Activated CD4-positive, alpha-beta memory T cell treated with anti-CD3 and anti-CD28 coated beads, Interleukin-2, amount 10 ng/mL, durations not matched to agents 7 days and 5 days (primary cell): ENCODE results near the gene KIR3DL1. TPM values are rescaled to one million over a fixed set of nuclear protein-coding genes. Genes with fewer than 3 reads are reported as not detected.
"Not testable (repeated sequence)": the region's sequence is repeated elsewhere in the genome, so short reads cannot be mapped to it uniquely, and the experiment has no call there.

ENCODE experiments used
- CTCF ChIA-PET: fragments of 350-600 bp; sonication (Branson Sonifier 250); formaldehyde crosslinking; loops from one replicate; lab custom pipeline; 2021; ENCODE audit warnings: antibody characterized with exemption, inconsistent platforms; lab: Charles Lee
- POLR2A ChIA-PET: fragments of 350-600 bp; sonication (Branson Sonifier 250); formaldehyde crosslinking; loops from one replicate; lab custom pipeline; 2021; ENCODE audit warnings: antibody characterized with exemption; lab: Charles Lee
- DNase-seq: peaks from one replicate; pipeline ENCODE4 v3.0.0-alpha.2; 2020
- H3K27ac Mint-ChIP-seq: one replicate; pipeline ENCODE4 v1.8.0; 2021; ENCODE audit warnings: mild to moderate bottlenecking, mixed read lengths
- H3K27me3 Mint-ChIP-seq: one replicate; pipeline ENCODE4 v1.8.0; 2021; ENCODE audit warnings: mixed read lengths
- H3K36me3 Mint-ChIP-seq: one replicate; pipeline ENCODE4 v1.8.0; 2021; ENCODE audit warnings: low read depth, mixed read lengths
- H3K4me1 Mint-ChIP-seq: one replicate; pipeline ENCODE4 v1.8.0; 2021; ENCODE audit warnings: mixed read lengths
- H3K4me3 Mint-ChIP-seq: one replicate; pipeline ENCODE4 v1.8.0; 2021; ENCODE audit warnings: mild to moderate bottlenecking, mixed read lengths
- H3K9me3 Mint-ChIP-seq: one replicate; pipeline ENCODE4 v1.8.0; 2021; ENCODE audit warnings: mixed read lengths
- total RNA-seq, 2 experiments: library from RNA; stranded (reverse); gene quantifications; one replicate each; pipeline ENCODE4 v1.2.3, GENCODE V29; 2021

KIR3DL1 gene
- total RNA-seq, 2 experiments from 2014 or later = 0.23 TPM; not detected in 1

DNA sequence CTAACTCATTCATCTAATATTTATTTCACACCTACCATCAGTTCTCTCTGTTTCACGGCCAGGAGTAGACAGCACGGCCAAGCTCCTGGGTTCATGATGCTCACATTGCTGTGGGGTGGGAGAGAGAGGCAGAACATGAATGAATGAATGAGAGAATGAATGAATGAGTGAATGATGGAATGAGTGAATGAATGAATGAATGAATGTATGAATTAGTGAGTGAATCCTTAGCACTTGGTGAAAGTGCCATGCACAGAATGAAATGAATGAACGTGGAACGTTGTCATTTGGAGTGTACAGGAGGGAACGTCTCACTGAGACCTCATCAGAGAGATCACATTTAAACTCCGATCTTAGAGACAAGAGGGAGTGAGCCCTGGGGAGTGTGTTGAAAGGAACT, 24.8 kb upstream of the KIR3DL1 start:
- H3K4me3 Mint-ChIP-seq = no peak overlapping the region
- no peaks in the 10 kb centered on the region for H3K36me3 Mint-ChIP-seq
- H3K4me1 Mint-ChIP-seq = peaks cover 16% of the 10 kb centered on the region
- no peak overlapping the region for H3K27ac Mint-ChIP-seq
- peaks cover 18% of the 10 kb centered on the region for H3K27me3 Mint-ChIP-seq
- no peaks in the 10 kb centered on the region for H3K9me3 Mint-ChIP-seq
- no peak for DNase-seq
- ChIA-PET CTCF (no interaction called here), POLR2A (no interaction called here)

DNA sequence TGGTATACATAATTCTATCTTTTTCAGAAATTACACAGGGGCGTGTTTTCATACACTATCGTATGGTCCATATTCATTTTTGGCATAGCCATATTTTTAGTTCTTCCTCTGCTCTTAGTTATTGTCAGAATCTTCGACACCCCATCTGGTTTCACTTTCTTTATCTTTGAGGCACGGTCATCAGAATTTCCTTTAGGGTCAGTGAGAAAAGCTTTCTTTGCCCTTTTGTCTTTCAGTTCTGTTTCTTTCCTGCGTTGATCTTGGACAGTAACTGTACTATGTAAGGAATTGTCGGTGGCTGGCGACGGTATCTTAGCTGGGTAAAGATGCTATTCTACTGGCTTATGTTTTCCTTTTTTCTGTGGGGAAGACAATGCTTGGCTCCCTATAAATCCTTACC, 23.5 kb upstream of the KIR3DL1 start:
- Mint-ChIP-seq H3K4me3 (peak overlapping the region; percentile 59), H3K27ac (no peak overlapping the region), H3K4me1 (peaks cover 16% of the 10 kb centered on the region), H3K36me3 (no peaks in the 10 kb centered on the region), H3K9me3 (no peaks in the 10 kb centered on the region), H3K27me3 (peaks cover 26% of the 10 kb centered on the region)
- ChIA-PET POLR2A (no interaction called here), CTCF (no interaction called here)
- DNase-seq = no peak

DNA sequence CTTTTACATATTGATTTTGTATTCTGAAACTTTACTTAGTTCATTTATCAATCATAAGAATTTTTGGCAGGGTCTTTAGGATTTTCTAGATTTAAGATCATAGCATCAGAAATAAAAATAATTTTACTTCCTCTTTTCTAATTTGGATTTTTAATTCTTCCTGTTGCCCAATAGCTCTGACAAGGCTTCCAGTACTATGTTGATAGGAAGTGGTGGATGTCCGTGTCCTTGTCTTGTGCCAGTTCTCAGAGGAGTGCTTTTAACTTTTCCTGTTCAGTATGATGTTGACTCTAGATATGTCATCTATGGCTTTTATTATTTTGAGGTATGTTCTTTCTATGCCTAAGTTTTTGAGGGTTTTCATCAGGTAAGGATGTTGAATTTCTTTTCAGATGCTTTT, 20.5 kb upstream of the KIR3DL1 start:
- Mint-ChIP-seq H3K36me3 (no peaks in the 10 kb centered on the region), H3K9me3 (no peaks in the 10 kb centered on the region), H3K4me3 (no peak overlapping the region), H3K27me3 (peaks cover 24% of the 10 kb centered on the region), H3K4me1 (peaks cover 16% of the 10 kb centered on the region), H3K27ac (no peak overlapping the region)
- no peak for DNase-seq
- POLR2A ChIA-PET = no interaction called here
- CTCF ChIA-PET = no interaction called here

DNA sequence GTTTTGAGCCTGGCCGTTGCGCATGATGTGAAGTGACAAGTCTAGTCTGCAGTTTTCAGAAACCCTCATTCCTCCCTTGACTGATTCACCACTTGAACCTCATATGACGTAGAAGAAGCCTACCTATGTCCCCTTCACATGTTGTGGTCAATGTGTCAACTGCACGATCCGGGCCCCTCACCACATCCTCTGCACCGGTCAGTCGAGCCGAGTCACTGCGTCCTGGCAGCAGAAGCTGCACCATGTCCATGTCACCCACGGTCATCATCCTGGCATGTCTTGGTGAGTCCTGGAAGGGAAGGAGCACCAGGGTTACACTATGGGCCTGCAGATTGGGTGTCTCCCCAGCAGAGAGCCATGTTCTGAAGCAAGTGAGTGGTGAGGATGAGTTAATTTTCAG, 12.9 kb upstream of the KIR3DL1 start, which contains the start of gene KIR2DL4:
KIR2DL4 (plus strand) TSS at position 201 of the 400 bp plus-strand sequence; CDS start at position 243, 42 bp downstream.
- CTCF ChIA-PET = no interaction called here
- no peak within 1 kb of the TSS for H3K27ac Mint-ChIP-seq
- no peak within 1 kb of the TSS for H3K4me3 Mint-ChIP-seq
- POLR2A ChIA-PET = no interaction called here
- no peaks in the 10 kb centered on the region for H3K9me3 Mint-ChIP-seq
- H3K27me3 Mint-ChIP-seq = peaks cover 1% of the 10 kb centered on the region
- H3K36me3 Mint-ChIP-seq = no peaks in the 10 kb centered on the region
- no peaks in the 10 kb centered on the region for H3K4me1 Mint-ChIP-seq
- DNase-seq = no peak

DNA sequence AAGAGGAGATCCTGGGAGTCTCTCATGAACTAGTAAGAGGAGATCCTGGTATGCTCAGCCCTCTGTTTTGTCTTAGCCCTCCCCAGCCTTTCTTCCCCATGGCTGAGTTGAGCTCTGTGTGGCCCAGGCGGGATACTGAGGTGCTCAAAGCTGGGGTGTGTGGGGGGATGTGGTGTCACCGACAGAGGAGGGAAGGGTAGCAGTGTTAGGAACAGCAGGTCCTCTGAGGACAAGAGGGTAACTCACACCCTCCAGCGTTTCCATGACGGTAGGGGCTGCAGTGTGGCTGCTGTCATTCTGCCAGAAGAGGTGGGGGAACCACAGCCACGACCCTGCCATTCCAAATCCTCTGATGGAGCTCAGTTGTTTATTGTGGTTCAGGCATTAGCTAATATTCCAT, 12.2 kb upstream of the KIR3DL1 start:
- Mint-ChIP-seq H3K27ac (no peak overlapping the region), H3K36me3 (no peaks in the 10 kb centered on the region)
- CTCF ChIA-PET = no interaction called here

DNA sequence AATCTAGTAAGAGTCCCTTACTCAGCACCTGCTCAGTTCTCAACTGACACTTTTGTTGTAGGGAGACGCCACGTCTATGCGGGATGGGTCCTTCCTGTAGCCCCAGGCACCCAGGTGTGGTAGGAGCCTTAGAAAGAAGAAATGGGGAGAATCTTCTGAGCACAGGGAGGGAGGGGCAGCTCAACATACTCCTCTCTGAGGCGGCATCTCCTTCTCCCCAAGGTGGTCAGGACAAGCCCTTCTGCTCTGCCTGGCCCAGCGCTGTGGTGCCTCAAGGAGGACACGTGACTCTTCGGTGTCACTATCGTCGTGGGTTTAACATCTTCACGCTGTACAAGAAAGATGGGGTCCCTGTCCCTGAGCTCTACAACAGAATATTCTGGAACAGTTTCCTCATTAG, 11.7 kb upstream of the KIR3DL1 start:
- Mint-ChIP-seq H3K27ac (no peak overlapping the region), H3K36me3 (no peaks in the 10 kb centered on the region), H3K4me1 (no peaks in the 10 kb centered on the region), H3K9me3 (no peaks in the 10 kb centered on the region), H3K4me3 (no peak overlapping the region), H3K27me3 (peaks cover 3% of the 10 kb centered on the region)
- ChIA-PET POLR2A (no interaction called here), CTCF (no interaction called here)
- DNase-seq = no peak

More for the DNA sequence above, 12.2 kb upstream of the KIR3DL1 start:
- POLR2A ChIA-PET = no interaction called here
- Mint-ChIP-seq H3K4me3 (no peak overlapping the region), H3K9me3 (no peaks in the 10 kb centered on the region), H3K4me1 (no peaks in the 10 kb centered on the region), H3K27me3 (peaks cover 1% of the 10 kb centered on the region)
- DNase-seq = no peak

DNA sequence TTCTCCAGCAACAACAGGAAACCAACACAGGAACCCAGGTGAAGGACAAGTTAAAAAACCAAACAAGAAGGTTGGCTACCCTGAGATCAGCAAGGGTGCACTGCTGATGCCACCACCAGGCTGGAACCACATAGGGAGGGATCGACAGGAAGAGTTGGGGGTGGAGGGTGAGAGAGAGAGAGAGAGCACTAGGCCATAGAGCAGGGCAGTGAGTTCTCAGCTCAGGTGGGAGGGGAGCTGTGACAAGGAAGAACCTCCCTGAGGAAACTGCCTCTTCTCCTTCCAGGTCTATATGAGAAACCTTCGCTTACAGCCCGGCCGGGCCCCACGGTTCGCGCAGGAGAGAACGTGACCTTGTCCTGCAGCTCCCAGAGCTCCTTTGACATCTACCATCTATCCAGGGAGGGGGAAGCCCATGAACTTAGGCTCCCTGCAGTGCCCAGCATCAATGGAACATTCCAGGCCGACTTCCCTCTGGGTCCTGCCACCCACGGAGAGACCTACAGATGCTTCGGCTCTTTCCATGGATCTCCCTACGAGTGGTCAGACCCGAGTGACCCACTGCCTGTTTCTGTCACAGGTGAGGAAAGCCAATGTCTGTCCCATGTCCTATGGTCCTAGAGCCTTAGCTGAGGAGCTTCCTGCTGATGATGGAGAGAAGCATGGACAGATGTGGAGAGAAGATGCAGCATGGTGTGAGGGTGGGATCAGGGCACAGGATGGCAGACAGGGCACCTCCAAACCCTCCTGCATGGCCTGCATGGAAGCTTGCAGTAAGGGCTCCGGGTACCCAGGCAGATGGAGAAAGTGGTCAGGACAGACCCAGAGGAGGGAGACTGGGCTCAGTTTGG, 10.4 kb upstream of the KIR3DL1 start:
- Mint-ChIP-seq H3K27ac (no peak overlapping the region), H3K4me3 (no peak overlapping the region), H3K4me1 (no peaks in the 10 kb centered on the region), H3K27me3 (peaks cover 4% of the 10 kb centered on the region), H3K36me3 (no peaks in the 10 kb centered on the region), H3K9me3 (no peaks in the 10 kb centered on the region)
- no peak for DNase-seq
- CTCF ChIA-PET = no interaction called here
- POLR2A ChIA-PET = no interaction called here

DNA sequence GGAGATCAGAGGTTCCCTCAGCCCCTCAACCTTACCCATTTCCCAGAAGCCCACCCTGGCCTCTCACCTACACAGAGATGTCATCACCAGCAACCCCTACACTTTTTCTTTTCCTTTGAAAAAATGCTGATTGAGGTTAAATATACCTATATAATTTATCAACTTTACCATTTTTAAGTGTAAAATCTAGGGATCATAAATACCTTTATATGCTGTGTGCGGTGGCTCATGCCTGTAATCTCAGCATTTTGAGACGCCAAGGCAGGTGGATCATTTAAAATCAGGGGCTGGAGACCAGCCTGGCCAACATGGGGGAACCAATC, 9.8 kb upstream of the KIR3DL1 start:
- H3K27ac Mint-ChIP-seq = no peak overlapping the region
- POLR2A ChIA-PET = no interaction called here
- CTCF ChIA-PET = no interaction called here
- no peak overlapping the region for H3K4me3 Mint-ChIP-seq
- peaks cover 4% of the 10 kb centered on the region for H3K27me3 Mint-ChIP-seq
- no peaks in the 10 kb centered on the region for H3K36me3 Mint-ChIP-seq
- no peaks in the 10 kb centered on the region for H3K4me1 Mint-ChIP-seq
- H3K9me3 Mint-ChIP-seq = no peaks in the 10 kb centered on the region
- DNase-seq = no peak

DNA sequence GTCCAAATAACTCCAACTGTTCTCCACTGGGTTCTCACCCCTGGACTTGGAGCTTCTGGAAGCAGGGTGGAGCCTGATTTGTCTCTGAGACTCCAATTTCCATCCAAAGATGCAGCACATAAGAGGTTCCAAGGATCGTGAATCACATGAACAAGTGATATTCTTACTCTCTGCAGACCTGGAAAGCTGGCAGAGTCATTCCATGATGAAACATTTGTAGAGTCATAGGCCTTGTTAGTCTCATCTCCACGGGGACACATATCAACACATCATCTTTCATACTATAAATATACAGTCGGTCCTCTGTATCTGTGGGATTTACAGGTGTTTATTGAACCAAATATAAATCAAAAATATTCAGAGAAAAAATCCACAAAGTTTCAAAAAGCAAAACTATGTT, 1.7 kb upstream of the KIR3DL1 start:
- H3K27me3 Mint-ChIP-seq, CTCF ChIA-PET, POLR2A ChIA-PET, H3K36me3 Mint-ChIP-seq, H3K4me1 Mint-ChIP-seq, H3K9me3 Mint-ChIP-seq, H3K4me3 Mint-ChIP-seq, DNase-seq, H3K27ac Mint-ChIP-seq: not testable (repeated sequence)

DNA sequence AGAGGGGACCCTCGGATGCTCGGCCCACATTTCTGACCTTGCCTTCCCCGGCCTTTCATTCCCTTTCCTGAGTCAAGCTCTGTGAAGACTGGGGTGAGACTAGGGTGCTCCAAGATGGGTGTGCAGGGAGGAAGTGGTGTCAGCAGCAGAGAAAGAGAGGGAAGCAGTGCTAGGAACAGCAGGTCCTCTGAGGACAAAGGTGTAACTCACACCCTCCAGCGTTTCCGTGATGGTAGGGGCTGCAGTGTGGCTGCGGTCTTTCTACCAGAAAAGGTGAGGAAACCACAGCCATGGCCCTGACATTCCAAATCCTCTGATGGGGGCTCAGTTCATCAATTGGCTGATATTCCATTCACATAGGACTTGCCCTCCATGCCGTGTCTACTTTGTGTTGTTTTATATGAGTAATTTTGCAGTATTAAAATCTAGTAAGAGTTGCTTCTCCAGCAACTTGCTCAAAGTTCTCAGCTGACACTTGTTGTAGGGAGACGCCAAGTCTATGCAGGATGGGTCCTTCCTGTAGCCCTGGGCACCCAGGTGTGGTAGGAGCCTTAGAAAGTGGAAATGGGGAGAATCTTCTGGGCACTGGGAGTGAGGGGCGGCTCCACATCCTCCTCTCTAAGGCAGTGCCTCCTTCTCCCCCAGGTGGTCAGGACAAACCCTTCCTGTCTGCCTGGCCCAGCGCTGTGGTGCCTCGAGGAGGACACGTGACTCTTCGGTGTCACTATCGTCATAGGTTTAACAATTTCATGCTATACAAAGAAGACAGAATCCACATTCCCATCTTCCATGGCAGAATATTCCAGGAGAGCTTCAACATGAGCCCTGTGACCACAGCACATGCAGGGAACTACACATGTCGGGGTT, 1.6 kb downstream of the KIR3DL1 start:
- Mint-ChIP-seq H3K27me3 (no peaks in the 10 kb centered on the region), H3K9me3 (no peaks in the 10 kb centered on the region), H3K4me3 (no peak overlapping the region), H3K4me1 (no peaks in the 10 kb centered on the region), H3K27ac (no peak overlapping the region), H3K36me3 (no peaks in the 10 kb centered on the region)
- CTCF ChIA-PET = no interaction called here
- no peak for DNase-seq
- POLR2A ChIA-PET = no interaction called here

DNA sequence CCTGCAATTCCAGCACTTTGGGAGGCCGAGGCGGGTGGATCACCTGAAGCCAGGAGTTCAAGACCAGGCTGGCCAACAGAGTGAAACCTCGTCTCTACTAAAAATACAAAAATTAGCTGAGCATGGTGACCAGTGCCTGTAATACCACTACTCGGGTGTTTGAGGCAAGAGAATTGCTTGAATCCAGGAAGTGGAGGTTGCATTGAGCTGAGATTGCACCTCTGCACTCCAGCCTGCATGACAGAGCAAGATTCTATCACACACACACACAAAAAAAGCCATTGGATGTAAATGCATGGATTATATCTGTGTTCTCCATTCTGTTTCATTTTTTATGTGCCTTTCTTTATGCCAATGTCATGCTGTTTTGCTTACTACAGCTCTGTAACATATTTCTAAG, 8.1 kb downstream of the KIR3DL1 start:
- DNase-seq, CTCF ChIA-PET, H3K27me3 Mint-ChIP-seq, H3K36me3 Mint-ChIP-seq, H3K4me3 Mint-ChIP-seq, H3K9me3 Mint-ChIP-seq, H3K27ac Mint-ChIP-seq, H3K4me1 Mint-ChIP-seq, POLR2A ChIA-PET: not testable (repeated sequence)

DNA sequence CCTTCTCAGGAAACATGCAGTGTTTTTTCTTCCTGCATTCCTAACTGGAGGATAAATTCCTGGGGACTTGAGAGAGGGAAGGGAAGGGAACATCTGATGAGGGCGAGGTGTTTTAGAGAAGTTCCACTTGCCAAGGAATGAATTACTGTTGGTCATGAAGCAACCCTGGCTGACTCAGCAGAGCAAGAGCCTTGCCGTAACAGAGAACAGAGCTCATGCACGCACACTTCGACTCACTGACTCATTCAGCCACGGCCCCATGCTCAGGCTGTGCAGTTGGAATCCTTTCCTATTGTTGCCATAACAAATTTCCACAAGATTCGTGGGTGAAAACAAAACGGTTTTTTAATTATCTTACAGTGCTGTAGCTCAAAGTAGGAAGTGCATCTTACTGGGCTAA, 9.1 kb downstream of the KIR3DL1 start:
- CTCF ChIA-PET, H3K4me1 Mint-ChIP-seq, H3K36me3 Mint-ChIP-seq, H3K27ac Mint-ChIP-seq, H3K9me3 Mint-ChIP-seq, DNase-seq, H3K4me3 Mint-ChIP-seq, POLR2A ChIA-PET, H3K27me3 Mint-ChIP-seq: not testable (repeated sequence)

DNA sequence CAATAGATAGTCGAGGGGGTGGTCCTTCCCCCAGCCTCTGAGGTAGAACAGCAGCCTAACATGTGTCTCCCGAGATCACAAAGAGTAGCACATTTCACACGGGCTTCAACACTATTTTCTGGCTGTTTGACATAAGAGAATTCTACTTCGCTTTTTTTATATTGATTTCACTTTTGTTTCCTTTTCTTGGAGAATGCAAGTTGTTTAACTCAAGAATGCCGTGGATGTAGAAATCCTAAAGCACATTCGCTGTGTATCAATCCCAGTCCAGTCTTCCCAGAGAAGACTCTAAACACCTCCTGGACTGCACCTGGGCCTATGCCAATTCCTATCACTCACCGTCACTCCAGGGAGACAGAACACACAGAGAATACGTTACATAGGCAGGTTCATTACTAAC, 11.8 kb downstream of the KIR3DL1 start:
- DNase-seq, H3K4me3 Mint-ChIP-seq, H3K36me3 Mint-ChIP-seq, H3K4me1 Mint-ChIP-seq, POLR2A ChIA-PET, CTCF ChIA-PET, H3K27ac Mint-ChIP-seq, H3K9me3 Mint-ChIP-seq, H3K27me3 Mint-ChIP-seq: not testable (repeated sequence)
